ENCODE measurements around the gene AHDC1. TPM values are rescaled to one million over a fixed set of nuclear protein-coding genes. Genes with fewer than 3 reads are reported as not detected.
"Not testable (repeated sequence)": the region's sequence is repeated elsewhere in the genome, so short reads cannot be mapped to it uniquely, and the experiment has no call there.

The AHDC1 gene
- total RNA-seq, 1 experiment from 2014 or later: 3.4 TPM

GRCh38 chr1:27634177-27634984, 30.4 kb upstream of the AHDC1 start:
- DNase-seq (ENCODE audit: low spot score): no peak

GRCh38 chr1:27633640-27634176, 29.8 kb upstream of the AHDC1 start:
- DNase-seq (ENCODE audit: low spot score): no peak

GRCh38 chr1:27633298-27633610, 29.3 kb upstream of the AHDC1 start:
- no peak for DNase-seq (ENCODE audit: low spot score)

- no peak for DNase-seq (ENCODE audit: low spot score)
Measured at GRCh38 chr1:27632387-27633297, 28.7 kb upstream of the AHDC1 start.

- no peak for DNase-seq (ENCODE audit: low spot score)
Measured at GRCh38 chr1:27630859-27631491, 27.0 kb upstream of the AHDC1 start.

DNA sequence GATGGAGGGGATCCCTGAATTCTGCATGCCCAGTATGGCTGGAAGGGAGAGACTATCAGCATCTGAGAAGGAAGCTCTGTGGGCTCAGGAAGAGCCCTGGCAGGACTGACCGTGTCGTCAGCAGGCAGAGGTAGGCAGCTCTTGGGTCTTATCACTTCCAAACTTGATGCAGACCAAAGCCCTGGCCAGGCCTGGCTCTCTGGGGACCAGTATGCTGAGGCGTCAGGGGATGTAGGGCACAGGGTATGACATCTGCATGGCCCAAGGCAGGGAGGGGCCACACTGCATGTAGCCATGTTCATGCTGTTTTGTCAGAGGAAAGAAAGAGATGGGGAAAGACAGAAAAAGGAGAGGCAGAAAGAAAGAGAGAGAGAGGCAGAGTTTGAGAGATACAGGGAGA, 24.8 kb upstream of the AHDC1 start:
- no peak for DNase-seq (ENCODE audit: low spot score)

DNA sequence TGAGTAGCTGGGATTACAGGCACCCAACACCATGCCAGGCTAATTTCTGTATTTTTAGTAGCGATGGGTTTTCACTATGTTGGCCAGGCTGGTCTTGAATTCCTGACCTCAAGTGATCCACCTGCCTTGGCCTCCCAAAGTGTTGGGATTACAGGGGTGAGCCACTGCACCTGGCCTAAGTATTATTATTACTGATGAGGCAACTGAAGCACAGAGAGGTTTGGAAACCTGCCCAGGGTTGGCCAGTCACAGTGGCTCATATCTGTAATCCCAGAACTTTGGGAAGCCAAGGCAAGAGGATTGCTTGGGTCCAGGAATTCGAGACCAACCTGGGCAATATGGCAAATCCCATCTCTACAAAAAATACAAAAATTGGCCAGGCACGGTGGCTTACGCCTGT, 23.8 kb upstream of the AHDC1 start:
- DNase-seq (ENCODE audit: low spot score): not testable (repeated sequence)

DNA sequence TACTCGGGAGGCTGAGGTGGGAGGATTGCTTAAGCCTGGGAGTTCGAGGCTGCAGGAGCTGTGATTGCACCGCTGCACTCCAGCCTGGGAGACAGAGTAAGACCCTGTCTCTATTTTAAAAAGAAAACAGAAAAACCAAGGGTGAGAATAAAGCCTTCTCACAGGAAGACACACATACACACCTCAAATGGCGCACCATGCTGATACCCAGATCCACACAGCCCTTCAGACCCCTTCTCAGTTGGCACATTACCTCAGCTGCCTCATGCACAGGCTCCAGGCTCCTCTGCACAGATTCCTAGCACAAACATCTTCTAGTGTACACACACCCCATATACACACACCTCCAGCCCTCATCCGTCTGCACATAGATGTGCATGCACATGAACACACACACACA, 23.1 kb upstream of the AHDC1 start:
- no peak for DNase-seq (ENCODE audit: low spot score)

GRCh38 chr1:27626031-27626935, 22.3 kb upstream of the AHDC1 start:
- DNase-seq (ENCODE audit: low spot score): no peak

GRCh38 chr1:27624467-27625178, 20.7 kb upstream of the AHDC1 start:
- no peak for DNase-seq (ENCODE audit: low spot score)

GRCh38 chr1:27623327-27624212, 19.6 kb upstream of the AHDC1 start:
- no peak for DNase-seq (ENCODE audit: low spot score)

DNA sequence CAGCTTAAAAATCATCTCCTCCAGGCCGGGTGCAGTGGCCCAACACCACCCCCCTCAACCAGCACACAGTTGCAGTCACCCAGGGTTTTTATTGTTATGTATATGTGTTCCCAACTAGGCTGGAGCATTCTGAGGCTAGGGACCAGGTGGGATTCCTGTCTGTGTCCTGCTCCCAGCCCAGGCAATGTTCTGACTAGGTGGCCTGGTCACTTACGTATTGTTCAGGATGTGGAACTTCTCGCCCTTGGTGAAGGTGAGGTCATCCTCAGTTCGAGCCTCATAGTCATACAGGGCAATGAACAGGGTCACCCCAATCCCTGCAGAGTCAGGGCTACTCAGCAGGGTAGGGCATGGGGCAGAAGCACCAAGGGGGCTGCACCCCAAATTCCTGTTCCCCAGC, 18.9 kb upstream of the AHDC1 start:
- DNase-seq (ENCODE audit: low spot score): no peak

GRCh38 chr1:27621051-27621920, 17.3 kb upstream of the AHDC1 start:
- no peak for DNase-seq (ENCODE audit: low spot score)

GRCh38 chr1:27619782-27620438, 16.0 kb upstream of the AHDC1 start:
- DNase-seq (ENCODE audit: low spot score): not testable (repeated sequence)

DNA sequence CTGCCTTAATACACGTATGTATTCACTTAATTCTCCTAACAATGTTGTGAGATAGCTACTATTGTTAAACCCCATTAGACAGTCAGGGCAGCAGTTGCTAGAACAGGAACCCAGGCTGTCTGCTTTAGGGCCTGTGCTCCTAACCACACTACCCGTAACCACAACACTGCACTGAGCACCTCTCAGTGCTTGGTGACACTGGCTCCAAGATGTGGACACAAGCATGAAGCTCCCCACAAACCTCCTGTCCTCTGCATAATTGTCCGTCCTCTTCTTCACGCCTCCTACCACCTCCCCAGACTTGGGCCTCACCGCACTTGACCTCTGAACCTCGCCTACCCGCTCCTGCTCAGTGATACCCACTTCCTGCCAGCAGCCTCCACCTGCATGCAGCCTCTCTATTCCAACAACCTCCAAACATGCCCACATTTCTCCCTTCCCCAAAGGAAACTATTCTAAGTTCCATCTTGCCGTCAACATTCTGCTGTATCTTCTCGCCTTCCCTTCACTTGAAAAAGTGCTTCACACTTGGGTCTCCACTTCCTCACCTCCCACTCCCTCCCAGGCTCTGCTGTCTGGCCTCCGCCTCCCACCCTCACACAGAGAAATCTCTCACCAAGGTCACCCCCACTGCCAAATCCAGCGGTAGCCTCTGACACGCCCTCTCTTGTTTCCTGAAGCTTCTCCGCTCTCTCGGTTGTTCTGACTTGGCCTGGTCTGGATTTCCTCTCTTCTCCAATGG, 14.6 kb upstream of the AHDC1 start:
- no peak for DNase-seq (ENCODE audit: low spot score)

DNA sequence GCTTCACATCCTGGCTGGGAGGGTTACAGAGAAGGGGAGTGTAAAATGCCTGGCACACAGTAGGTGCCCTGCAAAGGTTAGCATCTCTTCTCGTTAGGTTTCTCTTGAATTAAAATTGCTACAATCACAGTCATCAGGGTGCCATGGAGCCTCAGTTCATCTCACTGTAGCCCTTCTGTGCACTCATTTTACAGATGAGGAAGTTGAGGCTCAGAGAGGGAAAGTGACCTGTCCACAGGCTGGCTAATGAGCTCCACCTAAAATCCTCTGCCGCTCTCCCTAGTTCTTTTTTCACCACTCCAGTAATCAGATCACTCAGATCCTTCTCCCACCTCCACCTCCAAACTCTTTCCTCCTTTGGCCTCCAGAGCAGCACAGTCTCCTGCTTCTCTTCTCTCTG, 13.5 kb upstream of the AHDC1 start:
- no peak for DNase-seq (ENCODE audit: low spot score)

DNA sequence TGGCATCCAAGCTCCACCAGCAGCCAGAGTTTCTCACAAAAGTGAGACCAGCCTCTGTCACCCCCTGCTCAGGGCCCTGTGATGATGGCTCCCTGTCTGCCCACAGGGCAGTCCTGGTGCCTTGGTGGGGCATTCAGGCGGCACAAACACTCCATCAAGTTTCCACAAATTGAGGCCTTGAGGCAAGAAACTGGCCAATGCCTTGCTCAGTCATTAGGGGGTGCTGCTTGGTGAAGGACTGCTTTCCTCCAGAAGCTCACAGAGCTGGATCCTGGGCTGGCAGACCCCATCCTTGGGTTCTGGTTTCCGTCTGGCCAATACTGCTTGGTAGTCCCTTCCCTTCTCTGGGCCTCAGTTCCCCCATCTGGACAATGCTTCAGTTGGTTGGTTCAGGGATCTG, 12.5 kb upstream of the AHDC1 start:
- DNase-seq (ENCODE audit: low spot score): no peak
